ENCODE data around the gene JAKMIP1. TPM values are rescaled to one million over a fixed set of nuclear protein-coding genes. Genes with fewer than 3 reads are reported as not detected.
"Not testable (repeated sequence)": the region's sequence is repeated elsewhere in the genome, so short reads cannot be mapped to it uniquely, and the experiment has no call there.

The JAKMIP1 gene
- total RNA-seq, 1 donor from 2014 or later, result 31.0 TPM

DNA sequence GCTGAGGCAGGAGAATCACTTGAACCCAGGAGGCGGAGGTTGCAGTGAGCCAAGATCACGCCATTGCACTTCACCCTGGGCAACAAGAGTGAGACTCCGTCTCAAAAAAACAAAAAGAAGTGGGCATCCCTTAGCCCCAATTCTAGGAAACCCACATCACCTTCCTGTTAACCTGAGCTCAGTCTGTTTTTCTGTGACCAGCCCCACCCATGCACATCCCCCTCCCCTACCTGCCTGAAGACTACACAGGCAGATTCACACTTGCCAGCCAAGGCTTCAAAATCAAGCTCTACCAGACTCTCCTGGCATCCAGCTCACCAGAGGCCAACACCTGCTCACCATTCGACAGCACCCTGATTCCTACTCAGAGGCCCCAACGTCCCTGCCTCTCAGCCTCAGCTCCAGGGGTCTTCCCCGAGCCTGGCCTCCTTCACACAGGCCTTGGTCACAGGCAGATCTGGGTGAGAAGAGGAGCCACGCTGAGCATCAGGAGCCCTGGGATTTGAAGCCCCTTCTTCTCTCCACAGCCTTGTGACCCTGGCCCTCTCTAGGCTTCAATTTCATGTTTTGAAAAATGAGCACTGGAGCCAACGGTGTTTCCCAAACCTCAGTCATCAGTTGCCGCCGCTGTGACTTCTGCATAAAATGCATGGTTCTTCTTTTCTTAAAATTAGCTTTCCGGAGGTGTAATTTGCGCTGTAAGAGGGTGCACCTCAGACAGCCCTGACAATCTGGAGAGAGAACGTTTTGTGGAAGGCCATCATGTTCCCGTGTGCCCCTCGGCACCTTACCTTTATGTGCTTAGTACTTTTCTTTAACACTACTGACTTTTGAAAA, 47.3 kb downstream of the JAKMIP1 start:
- intact Hi-C loops (cut with micrococcal nuclease), result loop anchor here (2.0 kb wide), 1 partner anchor 26 kb away; no protein-coding TSS in a partner anchor

DNA sequence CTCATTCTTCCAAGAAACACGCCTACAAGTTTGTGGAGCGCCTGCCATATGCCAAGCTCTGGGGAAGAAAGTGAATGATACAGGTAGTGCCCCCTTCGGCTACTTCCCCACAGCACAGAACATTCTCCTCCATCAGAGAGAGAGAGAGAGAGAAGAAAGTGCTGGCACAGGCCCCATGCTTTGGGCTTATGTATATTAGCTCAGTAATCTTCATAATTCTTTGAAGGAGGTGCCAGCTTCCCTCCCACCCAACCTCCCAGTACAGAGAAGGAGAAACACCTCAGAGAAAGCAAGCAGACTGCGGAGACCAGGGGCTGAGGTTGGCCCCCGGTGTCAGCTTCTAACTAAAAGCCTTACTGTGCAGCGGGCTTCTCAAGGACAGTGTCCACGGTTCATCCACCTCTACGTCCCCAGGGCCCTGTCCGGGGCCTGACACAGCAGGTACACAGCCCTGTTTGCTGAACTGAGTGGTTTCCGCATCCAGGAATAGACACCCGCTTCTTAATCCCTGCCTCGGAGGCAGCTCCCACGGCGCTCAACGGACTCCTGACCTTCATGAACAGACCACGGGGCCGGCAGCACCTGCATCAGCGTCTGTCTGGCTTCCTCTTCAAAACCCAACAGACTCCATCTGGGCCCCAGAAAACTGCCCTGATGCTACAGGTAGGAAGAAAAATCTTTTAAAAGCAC, 50.2 kb downstream of the JAKMIP1 start:
- intact Hi-C loops (cut with micrococcal nuclease), result no loop called here

DNA sequence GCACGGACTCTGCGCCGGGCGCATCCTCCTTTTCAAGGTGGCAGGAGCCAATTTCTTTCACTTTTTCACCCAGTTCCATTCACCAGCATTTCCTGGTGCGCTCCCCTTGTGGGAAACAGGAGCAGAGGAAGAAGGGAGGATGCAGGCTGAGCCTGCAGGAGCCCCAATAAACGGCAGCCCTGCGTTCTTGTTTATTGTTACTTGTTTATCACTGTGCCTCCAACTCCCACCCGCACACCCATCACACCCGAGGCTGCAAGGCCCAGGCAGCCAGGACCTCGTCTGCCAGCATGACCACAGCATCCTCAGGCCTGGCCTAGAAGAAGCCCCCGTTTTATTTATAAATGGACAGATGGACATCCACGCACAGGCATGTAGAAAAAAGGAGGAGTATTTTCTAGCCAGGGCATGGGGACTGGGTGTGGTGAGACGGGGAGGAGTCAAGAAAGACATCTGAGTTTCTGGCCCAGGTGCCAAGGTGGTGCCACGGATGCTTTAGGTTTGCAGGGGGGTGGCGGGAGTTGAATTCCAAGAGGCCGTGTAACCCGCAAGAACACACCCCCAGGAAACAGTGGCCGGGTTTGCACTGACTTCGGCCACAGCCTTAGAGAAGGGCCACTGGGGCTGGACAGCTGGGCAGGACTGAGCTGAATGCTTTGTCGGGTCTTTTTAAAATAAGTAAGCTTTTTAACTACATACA, 51.7 kb downstream of the JAKMIP1 start:
- intact Hi-C loops (cut with micrococcal nuclease), result no loop called here

DNA sequence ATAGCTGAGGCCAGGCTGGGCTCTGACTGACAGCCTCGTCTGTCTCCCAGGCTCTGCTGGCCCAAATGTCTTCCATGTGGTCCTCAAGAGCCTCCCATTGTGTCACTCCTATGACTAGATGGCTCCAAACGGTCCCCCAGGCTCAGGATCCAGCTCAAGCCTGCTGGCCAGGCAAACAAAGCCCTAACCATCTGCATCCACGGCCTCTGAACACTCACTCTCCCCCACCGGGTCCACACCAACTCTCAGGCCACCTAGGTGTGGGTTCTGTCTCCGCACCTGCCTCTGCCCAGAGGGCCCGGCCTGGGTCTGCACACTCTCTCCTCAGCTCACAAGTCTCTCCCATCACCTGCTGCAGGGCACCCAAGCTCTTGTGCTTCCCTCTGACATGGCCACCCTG, 52.9 kb downstream of the JAKMIP1 start:
- intact Hi-C loops (cut with micrococcal nuclease), result no loop called here

DNA sequence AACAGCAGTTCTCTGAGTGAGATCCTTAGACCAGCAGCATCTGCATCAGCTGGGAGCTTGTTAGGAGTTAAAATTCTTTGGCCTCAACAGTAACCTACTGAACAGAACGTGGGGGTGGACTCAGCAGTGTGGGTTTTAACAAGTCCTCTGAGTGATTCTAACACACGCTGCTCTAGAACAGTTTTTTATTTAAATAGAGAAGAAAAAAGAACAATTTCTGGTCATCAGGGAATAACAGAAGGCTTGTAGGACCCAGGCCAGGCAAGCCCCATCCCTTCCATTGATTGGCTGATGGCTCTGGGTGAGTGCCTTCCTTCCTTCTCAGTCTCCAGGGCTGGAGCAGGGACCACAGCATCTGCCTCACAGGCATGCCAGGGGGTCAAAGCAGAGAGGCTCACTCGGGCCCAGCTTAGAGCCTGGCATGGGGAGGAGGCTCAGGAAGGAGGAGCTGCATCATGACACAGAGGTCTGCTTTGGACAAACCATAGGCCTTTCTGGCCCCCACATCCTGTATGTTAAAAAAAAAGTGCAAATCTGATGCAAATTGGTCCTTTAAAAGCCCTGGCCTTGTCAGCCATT, 56.7 kb downstream of the JAKMIP1 start:
- intact Hi-C loops (cut with micrococcal nuclease), result no loop called here

DNA sequence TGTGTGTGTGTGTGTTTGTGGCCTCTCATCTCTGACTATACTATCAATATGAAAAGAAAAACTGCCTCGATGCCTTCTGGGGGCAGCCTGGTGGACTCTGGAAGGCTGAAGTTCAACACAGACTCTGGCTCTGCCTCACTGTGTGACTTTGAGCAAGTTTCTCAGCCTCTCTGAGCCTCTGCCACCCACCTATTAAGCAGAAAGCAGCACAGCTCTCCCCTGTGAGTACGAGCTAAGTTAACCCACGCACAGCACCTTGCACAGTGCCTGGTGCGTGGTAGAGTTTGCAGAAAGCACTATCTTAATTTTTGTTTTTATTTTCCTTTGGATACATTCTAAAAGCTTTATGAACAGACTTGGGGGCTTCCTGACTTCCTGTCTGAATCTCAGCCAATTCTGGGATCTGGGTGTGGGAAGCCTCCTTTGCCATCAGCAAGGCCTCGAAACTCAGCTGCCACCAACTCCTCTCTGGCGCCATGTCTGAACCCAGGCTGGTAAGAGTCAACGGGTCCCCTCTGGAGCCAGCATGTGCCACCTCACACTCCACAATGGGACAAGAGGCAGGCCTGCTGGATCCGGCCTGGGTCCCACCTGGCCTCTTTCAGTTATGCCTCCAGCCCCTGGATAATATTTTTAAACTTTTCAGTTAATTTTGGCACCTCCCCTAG, 57.3 kb downstream of the JAKMIP1 start:
- intact Hi-C loops (cut with micrococcal nuclease), result no loop called here

DNA sequence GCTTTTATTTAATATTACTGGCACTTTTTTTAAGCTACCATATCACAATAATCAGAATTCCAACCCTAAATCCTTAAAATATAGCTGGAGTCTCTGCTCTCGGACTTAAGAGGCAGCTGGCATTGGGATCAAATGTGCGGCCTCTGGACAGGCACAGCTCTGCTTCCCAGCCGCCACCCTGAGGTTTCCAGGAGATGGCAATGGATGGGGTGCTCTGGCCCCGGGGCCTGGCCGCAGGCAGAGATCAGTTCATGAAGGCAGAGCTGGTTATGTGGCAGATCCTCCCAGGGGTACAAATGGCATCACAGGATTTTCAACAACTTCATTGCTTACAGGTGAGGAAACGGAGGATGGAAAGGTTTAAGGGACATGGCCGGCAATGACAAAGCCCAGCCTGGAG, 57.8 kb downstream of the JAKMIP1 start:
- intact Hi-C loops (cut with micrococcal nuclease), result no loop called here

DNA sequence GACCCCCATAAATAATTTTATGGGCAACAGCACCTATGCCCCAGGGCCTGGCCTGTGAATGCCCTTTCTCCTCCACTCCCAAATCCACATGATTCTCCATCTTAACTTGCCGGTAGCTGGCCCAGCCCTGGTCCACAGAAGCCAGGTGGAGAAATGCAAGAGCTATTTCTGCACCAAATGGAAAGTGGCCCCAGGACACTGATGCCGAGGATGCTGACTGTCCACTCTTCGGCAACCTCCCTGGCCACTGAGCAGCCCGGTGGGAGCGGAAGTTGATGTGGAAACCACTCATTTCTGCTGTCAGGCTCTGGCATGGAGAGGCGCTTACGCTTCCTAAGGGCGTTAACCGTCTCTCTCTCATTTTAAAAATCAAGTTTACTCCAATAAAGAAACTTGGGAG, 58.8 kb downstream of the JAKMIP1 start:
- intact Hi-C loops (cut with micrococcal nuclease), result no loop called here

DNA sequence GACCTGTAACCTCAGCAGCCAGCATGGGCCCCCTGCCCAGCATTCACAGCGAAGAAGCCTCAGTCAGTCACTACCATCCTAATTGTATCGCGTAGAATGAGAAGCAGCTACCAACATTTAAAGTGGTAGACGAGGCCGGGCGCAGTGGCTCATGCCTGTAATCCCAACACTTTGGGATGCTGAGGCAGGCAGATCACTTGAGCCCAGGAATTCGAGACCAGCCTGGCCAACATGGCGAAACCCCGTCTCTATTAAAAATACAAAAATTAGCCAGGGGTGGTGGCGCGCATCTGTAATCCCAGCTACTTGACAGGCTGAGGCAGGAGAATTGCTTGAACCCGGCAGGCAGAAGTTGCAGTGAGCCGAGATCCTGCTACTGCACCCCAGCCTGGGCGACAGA, 59.3 kb downstream of the JAKMIP1 start:
- intact Hi-C loops (cut with micrococcal nuclease), result not testable (repeated sequence)

DNA sequence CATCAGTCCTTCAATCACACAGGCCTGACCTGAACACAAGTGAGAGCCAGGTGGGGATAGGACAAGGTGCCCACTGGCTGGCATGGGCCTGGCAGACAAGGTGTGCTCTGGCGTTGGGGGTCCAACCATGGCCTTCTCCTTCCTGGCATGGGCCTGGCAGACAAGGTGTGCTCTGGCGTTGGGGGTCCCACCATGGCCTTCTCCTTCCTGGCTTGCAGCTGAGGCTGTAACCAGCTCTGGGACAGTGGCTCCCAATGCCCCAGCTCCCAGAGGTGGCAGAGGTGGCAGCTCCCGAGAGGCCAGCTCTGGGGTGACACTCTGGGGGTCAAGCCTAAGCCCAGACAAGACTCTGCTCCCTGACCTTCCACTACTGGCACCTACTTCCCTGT, 62.6 kb downstream of the JAKMIP1 start:
- intact Hi-C loops (cut with micrococcal nuclease), result no loop called here

DNA sequence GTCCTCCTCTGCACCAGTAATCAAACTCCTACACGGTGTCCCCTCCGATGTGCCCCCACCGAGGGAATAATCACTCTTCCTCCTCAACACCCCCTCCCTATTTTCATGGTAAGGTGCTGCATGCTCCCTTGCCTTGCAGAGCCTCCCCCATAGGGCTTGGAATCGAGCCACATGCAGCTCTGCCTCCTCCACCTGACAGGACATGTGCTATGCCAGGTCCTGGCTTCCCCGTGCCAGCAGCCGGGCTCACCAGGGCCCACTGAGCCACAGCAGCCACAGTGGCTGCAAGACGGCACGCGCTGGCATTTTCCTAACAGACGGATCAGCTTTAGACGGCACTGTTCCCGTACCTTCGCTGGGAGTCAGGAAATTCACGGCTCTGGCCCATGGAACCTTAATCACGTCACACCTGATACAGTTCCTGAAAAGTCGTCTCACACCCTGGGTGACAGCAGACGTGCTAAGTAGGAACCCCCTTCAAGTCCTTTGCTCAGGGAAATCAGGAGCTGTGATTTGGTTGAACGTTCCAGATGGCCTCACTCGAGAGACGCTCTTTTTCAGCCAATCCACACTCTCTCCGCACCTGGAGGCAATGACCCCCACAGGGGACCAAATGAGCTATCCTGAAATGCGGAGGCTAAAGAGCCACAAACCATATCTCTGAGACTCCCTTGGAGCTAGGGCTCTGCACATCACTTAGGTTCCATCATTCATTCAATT, 63.2 kb downstream of the JAKMIP1 start:
- intact Hi-C loops (cut with micrococcal nuclease), result no loop called here

DNA sequence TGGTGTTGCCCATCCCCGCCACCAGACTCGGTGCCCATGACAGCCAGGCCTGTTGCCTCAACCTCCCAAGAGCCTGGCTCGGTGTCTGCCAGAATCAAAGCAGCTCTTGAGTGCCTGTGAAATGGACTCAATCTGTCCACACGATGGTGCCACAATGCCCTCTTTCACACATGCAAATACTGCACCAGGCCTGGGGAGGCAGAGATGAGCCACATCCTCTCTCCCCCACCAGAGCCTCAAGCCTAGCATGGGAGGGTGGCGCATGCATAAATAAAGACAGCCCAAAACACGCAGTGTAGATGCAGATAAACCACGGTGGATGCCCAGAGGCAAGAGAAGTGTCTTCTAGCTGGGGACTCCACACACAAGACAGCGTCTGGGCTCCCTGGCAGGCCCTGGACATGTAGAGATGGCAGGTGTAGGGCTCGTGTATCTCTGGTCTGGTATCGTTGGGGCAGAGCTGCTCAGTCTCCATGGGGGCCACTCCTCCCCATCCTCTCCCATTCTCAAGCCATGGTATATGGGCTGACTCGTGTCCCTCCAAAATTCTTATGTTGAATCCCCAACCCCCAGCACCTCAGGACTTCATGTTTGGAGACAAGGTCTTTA, 65.6 kb downstream of the JAKMIP1 start:
- intact Hi-C loops (cut with micrococcal nuclease), result loop anchor here (1.0 to 5.0 kb wide), 7 partner anchors 47 to 197 kb away; partner anchors contain the start of gene WFS1

DNA sequence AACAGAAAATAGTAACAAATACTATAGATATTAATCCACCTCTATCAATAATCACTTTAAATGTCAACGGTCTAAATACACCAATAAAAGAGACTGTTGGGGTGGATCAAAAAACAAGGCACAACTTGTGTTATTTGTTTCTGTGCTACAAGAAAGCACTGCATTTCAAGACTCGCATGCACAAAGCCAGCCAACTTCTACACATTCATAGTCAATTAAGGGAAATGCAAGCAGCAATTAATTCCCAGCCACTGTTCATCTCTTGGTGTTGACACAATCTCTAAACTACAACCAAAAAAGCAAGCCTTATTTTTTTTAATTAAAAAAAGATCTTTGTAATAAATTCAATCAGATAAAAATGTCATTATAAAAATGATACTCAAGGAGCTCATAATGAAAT, 67.6 kb downstream of the JAKMIP1 start:
- intact Hi-C loops (cut with micrococcal nuclease), result loop anchor here (5.0 kb wide), 1 partner anchor 135 kb away; the partner anchor contains the start of gene WFS1

DNA sequence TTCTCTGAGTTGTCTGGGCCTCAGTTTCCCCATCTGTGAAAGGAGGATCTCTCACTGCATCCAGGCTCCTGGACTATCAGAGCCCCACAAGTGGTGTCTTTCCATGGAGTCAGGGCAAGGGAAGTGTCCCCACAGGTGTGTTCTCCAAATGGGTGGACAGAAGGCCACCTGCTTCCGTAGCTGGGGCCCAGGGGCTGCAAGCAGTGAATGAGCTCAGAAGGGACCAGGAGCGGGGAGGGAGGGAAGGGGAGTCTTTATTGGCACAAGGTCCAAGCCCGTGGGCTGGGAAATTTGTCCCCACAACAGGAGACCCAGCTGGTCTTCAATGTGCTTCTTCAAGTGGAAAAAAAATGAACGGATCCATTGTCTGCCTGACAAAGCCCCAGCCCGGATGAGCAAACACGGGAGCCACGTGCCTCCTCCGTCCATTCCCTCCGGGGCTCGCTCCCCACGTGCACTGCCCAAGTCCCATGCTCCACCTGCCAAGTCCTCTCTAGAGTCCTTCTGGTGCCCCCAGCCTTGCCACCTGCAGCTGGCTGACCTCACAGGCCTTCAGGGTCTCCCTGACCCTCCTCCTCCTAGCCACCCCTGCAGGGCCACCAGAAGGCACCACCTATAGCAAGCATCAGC, 72.0 kb downstream of the JAKMIP1 start:
- intact Hi-C loops (cut with micrococcal nuclease), result no loop called here

DNA sequence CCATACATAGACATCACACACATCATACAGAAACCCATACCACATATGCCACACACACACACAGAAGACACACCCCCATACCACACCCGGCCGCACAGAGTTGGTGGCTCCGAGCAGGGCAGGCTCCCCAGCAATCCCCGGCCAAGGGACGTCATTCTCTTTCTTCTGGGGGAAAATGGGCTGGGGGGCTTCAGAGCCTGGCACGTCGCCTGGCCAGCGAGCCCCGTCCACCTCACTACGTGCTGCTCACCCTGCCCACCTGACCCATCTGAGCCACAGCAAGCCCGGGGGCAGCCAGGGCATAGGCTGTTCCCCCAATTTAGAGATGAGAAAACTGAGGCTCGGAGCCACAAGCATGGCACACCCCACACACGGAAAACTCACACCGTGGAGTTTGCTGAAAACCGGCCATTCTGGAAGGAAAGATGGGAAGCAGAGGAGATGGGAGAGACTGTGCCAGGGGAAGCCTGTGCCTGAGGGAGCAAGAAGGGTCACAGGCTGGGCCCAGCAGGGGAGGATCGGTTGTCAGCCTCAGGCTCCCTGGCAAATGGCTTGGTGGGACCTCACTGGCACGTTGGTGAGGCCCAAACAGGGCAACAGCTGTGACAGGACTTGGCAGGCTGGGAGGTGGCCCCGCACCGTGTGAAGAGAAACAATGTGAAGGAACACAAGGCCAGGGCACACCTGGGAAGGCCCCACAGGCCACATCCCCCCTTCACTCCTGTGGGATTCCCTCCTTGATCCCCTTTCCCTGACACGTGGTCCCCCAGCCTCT, 73.2 kb downstream of the JAKMIP1 start:
- intact Hi-C loops (cut with micrococcal nuclease), result no loop called here

DNA sequence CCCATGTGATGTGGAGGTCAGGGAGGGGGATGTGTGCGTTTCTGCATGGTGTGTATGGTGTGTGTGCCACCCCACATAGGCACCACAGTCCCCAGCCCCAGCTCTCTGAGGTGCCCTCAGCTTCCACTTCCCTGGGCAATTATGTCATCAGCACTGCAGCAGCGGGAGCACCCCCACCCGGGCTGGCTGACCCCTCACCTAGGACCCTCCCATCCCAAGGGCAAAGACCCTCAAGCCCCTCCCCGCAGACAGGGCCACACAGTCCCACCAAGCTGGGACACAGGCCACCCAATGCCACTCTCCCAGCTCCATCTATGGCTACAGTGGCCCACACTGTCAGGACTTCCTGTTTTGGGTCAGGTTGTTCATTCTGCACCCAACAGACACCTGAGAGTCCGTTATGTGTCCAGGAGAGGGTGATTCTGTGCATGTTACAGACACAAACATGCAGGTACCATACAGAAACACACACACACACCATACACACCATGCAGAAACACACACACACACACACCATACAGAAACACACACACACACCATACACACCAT, 75.2 kb downstream of the JAKMIP1 start:
- intact Hi-C loops (cut with micrococcal nuclease), result no loop called here

DNA sequence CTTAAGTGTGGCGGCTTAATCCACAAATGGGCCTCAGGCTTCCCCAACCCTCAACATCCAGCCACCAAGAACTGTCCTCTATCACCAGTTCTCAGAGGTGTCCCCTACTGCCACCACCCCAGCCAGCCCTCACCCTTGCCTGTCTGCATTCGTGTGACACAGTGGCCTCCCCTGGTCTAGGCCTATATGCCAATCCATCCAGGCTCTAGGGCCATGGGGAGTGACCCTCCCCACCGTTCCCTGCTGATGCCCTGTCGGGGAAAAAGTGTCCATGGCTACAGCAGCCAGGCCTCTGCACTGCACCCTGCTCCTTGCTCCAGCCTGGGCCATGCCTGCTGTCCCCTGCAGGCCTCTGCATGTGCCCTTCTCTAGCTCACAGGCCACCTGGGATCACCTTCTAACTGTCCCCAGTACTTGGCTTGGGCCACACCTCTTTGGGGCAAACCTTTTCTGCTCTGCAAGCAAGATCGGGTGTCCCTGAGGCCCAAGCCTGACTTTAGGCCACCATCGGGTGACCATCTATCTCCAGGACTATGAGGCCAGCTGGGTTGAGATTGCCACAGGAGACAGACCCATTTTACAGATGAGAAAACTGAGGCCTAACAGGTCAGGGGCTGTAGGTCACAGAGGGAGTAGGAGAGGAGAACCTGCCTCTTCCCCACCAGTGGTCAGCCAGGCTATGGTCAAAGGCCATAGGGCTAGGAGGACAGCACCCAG, 75.8 kb downstream of the JAKMIP1 start:
- intact Hi-C loops (cut with micrococcal nuclease), result no loop called here

DNA sequence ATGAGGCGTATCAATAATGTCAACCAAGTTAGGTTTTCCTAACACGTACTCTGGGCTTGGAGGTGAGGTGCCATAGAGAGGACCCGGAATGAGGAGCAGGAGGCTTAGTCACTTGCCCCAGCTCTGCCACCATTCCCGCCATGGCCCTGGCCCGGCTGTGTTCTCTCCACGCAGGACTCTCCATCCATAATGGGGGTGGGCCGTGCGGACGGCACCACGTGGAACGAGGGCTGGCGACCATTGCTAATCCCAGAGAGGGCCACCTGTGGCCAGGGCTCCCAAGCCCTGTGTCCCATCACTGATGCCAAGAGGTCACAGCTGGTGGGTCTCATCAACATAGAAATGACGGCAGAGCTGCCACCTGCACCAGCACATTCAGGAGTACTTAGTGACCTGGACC, 76.4 kb downstream of the JAKMIP1 start:
- intact Hi-C loops (cut with micrococcal nuclease), result no loop called here

Measured in T-helper 1 cell treated with Interleukin-12 subunit alpha and Interleukin-12 subunit beta and Interleukin-4 antibody, amounts not matched to agents 30 ng/mL and 1 ng/mL, for 36 hours (primary cell).